ENCODE data around the gene FGGY. TPM values are rescaled to one million over a fixed set of nuclear protein-coding genes. Genes with fewer than 3 reads are reported as not detected.

The FGGY gene
- total RNA-seq, 4 donors from 2014 or later, result 12.4 to 17.5 (median 16.1) TPM

DNA sequence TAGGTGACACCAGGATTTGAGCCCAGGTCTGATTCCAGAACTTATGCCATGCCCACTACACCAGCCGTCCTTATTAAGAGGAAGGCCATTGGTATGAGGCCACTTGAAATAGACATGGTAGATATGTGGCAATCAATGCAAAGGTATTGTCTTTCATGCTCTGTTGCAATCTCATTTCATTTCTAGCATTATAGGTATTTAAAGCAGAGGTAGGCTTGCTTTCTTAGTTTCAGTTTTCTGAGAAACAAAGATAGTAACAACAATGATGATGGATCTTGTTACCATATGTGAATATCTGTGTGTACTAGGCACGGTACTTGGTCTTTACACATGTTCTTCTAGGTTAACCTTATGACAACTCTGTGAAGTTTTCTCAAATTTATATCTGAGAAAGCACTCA, 113.1 kb downstream of the FGGY start:
- DNase-seq (ENCODE audit: low spot score in 2 of 2), result no peak
- no peak overlapping the region for H3K27ac ChIP-seq
- no peak for TF ChIP-seq POLR2A (IDR thresholded peaks at IDR 0.05)
- TF ChIP-seq POLR2AphosphoS5 (IDR thresholded peaks at IDR 0.05), result no peak
- no peak for TF ChIP-seq EP300 (IDR thresholded peaks at IDR 0.05)
- TF ChIP-seq, protein P1, sequence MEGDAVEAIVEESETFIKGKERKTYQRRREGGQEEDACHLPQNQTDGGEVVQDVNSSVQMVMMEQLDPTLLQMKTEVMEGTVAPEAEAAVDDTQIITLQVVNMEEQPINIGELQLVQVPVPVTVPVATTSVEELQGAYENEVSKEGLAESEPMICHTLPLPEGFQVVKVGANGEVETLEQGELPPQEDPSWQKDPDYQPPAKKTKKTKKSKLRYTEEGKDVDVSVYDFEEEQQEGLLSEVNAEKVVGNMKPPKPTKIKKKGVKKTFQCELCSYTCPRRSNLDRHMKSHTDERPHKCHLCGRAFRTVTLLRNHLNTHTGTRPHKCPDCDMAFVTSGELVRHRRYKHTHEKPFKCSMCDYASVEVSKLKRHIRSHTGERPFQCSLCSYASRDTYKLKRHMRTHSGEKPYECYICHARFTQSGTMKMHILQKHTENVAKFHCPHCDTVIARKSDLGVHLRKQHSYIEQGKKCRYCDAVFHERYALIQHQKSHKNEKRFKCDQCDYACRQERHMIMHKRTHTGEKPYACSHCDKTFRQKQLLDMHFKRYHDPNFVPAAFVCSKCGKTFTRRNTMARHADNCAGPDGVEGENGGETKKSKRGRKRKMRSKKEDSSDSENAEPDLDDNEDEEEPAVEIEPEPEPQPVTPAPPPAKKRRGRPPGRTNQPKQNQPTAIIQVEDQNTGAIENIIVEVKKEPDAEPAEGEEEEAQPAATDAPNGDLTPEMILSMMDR (IDR thresholded peaks at IDR 0.05), result no peak
- no peak overlapping the region for H3K4me3 ChIP-seq
- no peaks in the 10 kb centered on the region for H3K9me3 ChIP-seq
- H3K4me1 ChIP-seq, result peaks cover 3% of the 10 kb centered on the region
- no peaks in the 10 kb centered on the region for H3K27me3 ChIP-seq
- H3K36me3 ChIP-seq, result no peaks in the 10 kb centered on the region
- 100% methylated on average over 2 of the region's 2 CpGs for WGBS

DNA sequence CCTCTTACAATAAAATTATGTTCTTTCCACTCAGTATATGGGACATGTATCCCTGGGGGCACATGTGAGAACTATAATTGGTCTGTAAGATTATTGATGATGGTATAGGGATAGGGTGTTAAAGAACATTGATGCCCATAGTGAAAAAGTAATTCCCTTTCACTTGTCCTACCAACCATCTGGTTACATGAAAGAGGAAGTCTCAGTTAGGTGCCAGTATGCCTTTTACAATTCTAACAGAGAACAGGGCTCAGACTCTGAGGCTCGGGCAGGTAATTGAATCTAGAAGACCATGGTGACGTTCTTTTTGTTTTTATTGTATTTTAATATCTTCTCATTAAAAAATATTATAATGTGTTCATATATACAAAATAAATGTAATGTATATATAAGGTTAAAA, 113.6 kb downstream of the FGGY start:
- TF ChIP-seq POLR2A (IDR thresholded peaks at IDR 0.05) (no peak), EP300 (IDR thresholded peaks at IDR 0.05) (no peak), POLR2AphosphoS5 (IDR thresholded peaks at IDR 0.05) (no peak)
- TF ChIP-seq, protein P1 (IDR thresholded peaks at IDR 0.05), result no peak
- Histone ChIP-seq H3K9me3 (no peaks in the 10 kb centered on the region), H3K36me3 (no peaks in the 10 kb centered on the region), H3K27me3 (no peaks in the 10 kb centered on the region), H3K27ac (no peak overlapping the region), H3K4me1 (peaks cover 3% of the 10 kb centered on the region), H3K4me3 (no peak overlapping the region)
- no peak for DNase-seq (ENCODE audit: low spot score in 2 of 2)
- WGBS, result 95% methylated on average over 2 of the region's 2 CpGs

DNA sequence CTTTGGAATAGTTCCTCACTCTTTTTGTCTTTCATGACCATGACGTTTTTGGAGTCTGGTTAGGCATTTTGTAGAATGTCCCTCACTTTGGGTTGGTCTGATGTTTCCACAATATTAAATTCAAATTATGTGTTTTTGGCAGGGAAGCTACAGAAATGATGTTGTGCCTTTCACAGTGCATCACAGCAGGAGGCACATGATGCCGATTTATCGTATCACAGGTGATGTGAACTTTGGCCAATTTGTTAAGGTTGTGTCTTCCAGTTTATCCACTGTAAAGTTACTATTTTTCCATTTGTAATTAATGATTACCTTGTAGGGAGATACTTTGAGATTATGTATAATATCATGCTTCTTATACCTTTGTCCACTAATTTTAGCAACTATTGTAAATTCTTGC, 114.3 kb downstream of the FGGY start:
- no peaks in the 10 kb centered on the region for H3K9me3 ChIP-seq
- WGBS, result 94% methylated on average over 3 of the region's 3 CpGs
- H3K27me3 ChIP-seq, result no peaks in the 10 kb centered on the region
- no peak overlapping the region for H3K27ac ChIP-seq
- no peak overlapping the region for H3K4me3 ChIP-seq
- H3K36me3 ChIP-seq, result no peaks in the 10 kb centered on the region
- no peak for DNase-seq (ENCODE audit: low spot score in 2 of 2)
- no peak for TF ChIP-seq POLR2AphosphoS5 (IDR thresholded peaks at IDR 0.05)
- TF ChIP-seq, protein P1 (IDR thresholded peaks at IDR 0.05), result no peak
- no peak for TF ChIP-seq EP300 (IDR thresholded peaks at IDR 0.05)
- TF ChIP-seq POLR2A (IDR thresholded peaks at IDR 0.05), result no peak
- H3K4me1 ChIP-seq, result peaks cover 3% of the 10 kb centered on the region

DNA sequence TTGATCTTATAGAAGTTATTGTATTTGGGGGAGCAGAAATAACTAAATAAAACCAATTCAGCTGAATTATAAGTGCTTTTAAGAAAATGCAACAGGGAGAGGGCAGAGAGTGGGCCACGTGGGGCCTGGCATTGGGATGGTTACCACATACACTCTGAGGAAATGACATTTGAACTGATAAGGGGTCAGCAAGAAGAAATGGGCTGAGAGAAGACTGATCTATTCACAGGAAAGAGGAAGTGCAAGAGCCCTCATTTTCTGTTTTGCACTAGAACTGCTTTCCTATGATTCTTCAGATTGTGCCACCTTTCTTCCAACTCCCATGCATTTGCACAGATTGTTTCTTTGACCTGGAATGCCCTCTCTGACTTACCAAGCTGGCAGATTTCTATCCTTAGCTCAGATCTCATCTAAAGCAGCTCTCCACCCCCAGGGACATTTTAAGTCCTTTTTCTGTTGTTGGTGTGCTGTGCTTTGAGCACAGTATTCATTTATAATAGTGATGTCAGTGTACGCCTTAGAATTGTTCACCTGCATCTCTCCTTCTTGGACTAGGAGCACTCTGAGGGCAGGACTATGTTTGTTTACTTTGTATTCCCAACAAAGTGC, 115.9 kb downstream of the FGGY start:
- 75% methylated on average over 2 of the region's 2 CpGs for WGBS
- Histone ChIP-seq H3K36me3 (no peaks in the 10 kb centered on the region), H3K27me3 (no peaks in the 10 kb centered on the region), H3K27ac (no peak overlapping the region), H3K9me3 (no peaks in the 10 kb centered on the region), H3K4me3 (no peak overlapping the region), H3K4me1 (peaks cover 3% of the 10 kb centered on the region)
- DNase-seq (ENCODE audit: low spot score in 2 of 2), result no peak
- TF ChIP-seq POLR2A (IDR thresholded peaks at IDR 0.05) (no peak), POLR2AphosphoS5 (IDR thresholded peaks at IDR 0.05) (no peak), EP300 (IDR thresholded peaks at IDR 0.05) (no peak)
- TF ChIP-seq, protein P1 (IDR thresholded peaks at IDR 0.05), result no peak

DNA sequence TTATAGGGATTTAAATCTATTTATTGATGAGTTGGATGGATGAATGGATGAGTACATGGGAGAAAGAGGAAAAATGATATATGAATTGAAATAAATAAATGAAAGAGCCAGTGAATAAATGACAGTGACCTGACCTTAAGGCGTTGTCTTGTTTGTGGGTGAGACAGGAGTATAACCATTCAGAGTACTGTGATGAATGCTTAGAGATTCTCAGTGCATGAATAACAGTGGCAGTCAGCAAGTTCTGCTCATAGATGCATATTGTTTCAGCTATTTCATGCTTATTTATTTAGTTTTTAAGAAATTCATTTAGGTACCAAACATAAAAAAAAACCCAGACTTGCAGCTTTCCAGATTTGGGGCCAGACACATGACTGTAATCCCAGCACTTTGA, 116.4 kb downstream of the FGGY start:
- H3K36me3 ChIP-seq, result no peaks in the 10 kb centered on the region
- no peak for DNase-seq (ENCODE audit: low spot score in 2 of 2)
- 89% methylated on average over 1 of the region's 1 CpG for WGBS
- no peaks in the 10 kb centered on the region for H3K27me3 ChIP-seq
- no peak overlapping the region for H3K4me3 ChIP-seq
- no peaks in the 10 kb centered on the region for H3K9me3 ChIP-seq
- TF ChIP-seq POLR2A (IDR thresholded peaks at IDR 0.05) (no peak), POLR2AphosphoS5 (IDR thresholded peaks at IDR 0.05) (no peak), EP300 (IDR thresholded peaks at IDR 0.05) (no peak)
- TF ChIP-seq, protein P1 (IDR thresholded peaks at IDR 0.05), result no peak
- H3K4me1 ChIP-seq, result peaks cover 3% of the 10 kb centered on the region
- no peak overlapping the region for H3K27ac ChIP-seq
